MCF 10A (cell line): Measurements from ENCODE around the gene PLPPR1. TPM values are rescaled to one million over a fixed set of nuclear protein-coding genes. Genes with fewer than 3 reads are reported as not detected.

Experiments used
- BruUV-seq: library from RNA; stranded (reverse); fragments of 400-500 nt; replicated peaks from 2 replicates; lab custom pipeline; 2021; lab: Mats Ljungman, UMichigan
- CTCF ChIA-PET: fragments of 300-600 bp; sonication (Branson Sonifier 250); formaldehyde crosslinking; extraction: SDS; loops from one replicate; lab custom pipeline; 2021; ENCODE audit warnings: antibody characterized with exemption, inconsistent platforms; lab: Yijun Ruan, JAX
- POLR2A ChIA-PET: fragments of 300-600, 350-650 bp; sonication (Branson Sonifier 250); formaldehyde crosslinking; extraction: SDS; loops from one replicate; lab custom pipeline; 2020; ENCODE audit warnings: antibody characterized with exemption, inconsistent platforms; lab: Yijun Ruan, JAX
- DNase-seq: peaks from one replicate; pipeline ENCODE4 v3.0.0-alpha.2; 2018; ENCODE audit not compliant: unreplicated experiment
- H3K27ac Mint-ChIP-seq: one replicate; pipeline ENCODE4 v1.8.0; 2022; ENCODE audit warnings: mild to moderate bottlenecking, low read depth, mixed read lengths; ENCODE audit not compliant: unreplicated experiment
- H3K27me3 Mint-ChIP-seq: one replicate; pipeline ENCODE4 v1.8.0; 2022; ENCODE audit warnings: mixed read lengths; ENCODE audit not compliant: insufficient read depth, unreplicated experiment
- H3K36me3 Mint-ChIP-seq: one replicate; pipeline ENCODE4 v1.8.0; 2022; ENCODE audit warnings: mild to moderate bottlenecking, moderate library complexity, mixed read lengths; ENCODE audit not compliant: insufficient read depth, unreplicated experiment
- H3K4me1 Mint-ChIP-seq: one replicate; pipeline ENCODE4 v1.8.0; 2022; ENCODE audit warnings: mixed read lengths; ENCODE audit not compliant: insufficient read depth, unreplicated experiment
- H3K4me3 Mint-ChIP-seq: one replicate; pipeline ENCODE4 v1.8.0; 2022; ENCODE audit warnings: mild to moderate bottlenecking, moderate library complexity, mixed read lengths; ENCODE audit not compliant: unreplicated experiment
- H3K9me3 Mint-ChIP-seq: one replicate; pipeline ENCODE4 v1.8.0; 2022; ENCODE audit warnings: mixed read lengths; ENCODE audit not compliant: unreplicated experiment
- CTCF ChIP-seq: fragments of 200-600 bp; IDR thresholded peaks from one replicate; pipeline ENCODE4 v1.8.0; 2022; ENCODE audit warnings: antibody characterized with exemption, mild to moderate bottlenecking; ENCODE audit not compliant: unreplicated experiment
- intact Hi-C: fragments of 100-400 bp; cut with micrococcal nuclease; formaldehyde crosslinking; loops from 2 replicates; pipeline ENCODE4 v1.14.1; 2022
- total RNA-seq: library from RNA; stranded (reverse); gene quantifications from 2 replicates; pipeline ENCODE4 v1.2.3, GENCODE V29; 2022

Gene PLPPR1
- total RNA-seq, 1 experiment from 2014 or later: not detected

- Mint-ChIP-seq H3K4me1 (no peaks in the 10 kb centered on the region), H3K27me3 (peaks cover 49% of the 10 kb centered on the region), H3K4me3 (no peak overlapping the region), H3K27ac (no peak overlapping the region), H3K9me3 (no peaks in the 10 kb centered on the region), H3K36me3 (peaks cover 4% of the 10 kb centered on the region)
- TF ChIP-seq CTCF: no peak
- ChIA-PET POLR2A (interaction anchor here (0.6 kb wide), 2 partner anchors 184 to 295 kb away, joined by 3 to 4 read pairs; no protein-coding TSS in a partner anchor), CTCF (interaction anchor here (0.9 to 2.1 kb wide), 4 partner anchors 12 to 471 kb away, joined by 3 to 7 read pairs (median 4); no protein-coding TSS in a partner anchor)
- intact Hi-C loops: no loop called here
- BruUV-seq: no TSS peak
- no peak for DNase-seq
Observed at GRCh38 chr9:101073122-101073521, 44.6 kb downstream of the PLPPR1 start.

- no TSS peak for BruUV-seq
- Mint-ChIP-seq H3K27me3 (peaks cover 30% of the 10 kb centered on the region), H3K9me3 (no peaks in the 10 kb centered on the region), H3K4me1 (no peaks in the 10 kb centered on the region), H3K36me3 (peaks cover 4% of the 10 kb centered on the region), H3K4me3 (no peak overlapping the region), H3K27ac (no peak overlapping the region)
- ChIA-PET CTCF (no interaction called here), POLR2A (no interaction called here)
- no peak for TF ChIP-seq CTCF
- intact Hi-C loops: no loop called here
- no peak for DNase-seq
Observed at GRCh38 chr9:101081641-101082040, 53.1 kb downstream of the PLPPR1 start.

GRCh38 chr9:101083448-101084202, 55.1 kb downstream of the PLPPR1 start:
- intact Hi-C loops: no loop called here
- no peak for DNase-seq

More at GRCh38 chr9:101083448-101084202, 55.1 kb downstream of the PLPPR1 start:
- no peaks in the 10 kb centered on the region for H3K9me3 Mint-ChIP-seq
- H3K27ac Mint-ChIP-seq: no peak overlapping the region
- peaks cover 12% of the 10 kb centered on the region for H3K27me3 Mint-ChIP-seq
- POLR2A ChIA-PET: no interaction called here
- no peak for TF ChIP-seq CTCF
- H3K4me1 Mint-ChIP-seq: no peaks in the 10 kb centered on the region
- no peak overlapping the region for H3K4me3 Mint-ChIP-seq
- no TSS peak for BruUV-seq
- CTCF ChIA-PET: no interaction called here
- H3K36me3 Mint-ChIP-seq: no peaks in the 10 kb centered on the region
